ENCODE data around the gene DRC7.

The DRC7 gene

DNA sequence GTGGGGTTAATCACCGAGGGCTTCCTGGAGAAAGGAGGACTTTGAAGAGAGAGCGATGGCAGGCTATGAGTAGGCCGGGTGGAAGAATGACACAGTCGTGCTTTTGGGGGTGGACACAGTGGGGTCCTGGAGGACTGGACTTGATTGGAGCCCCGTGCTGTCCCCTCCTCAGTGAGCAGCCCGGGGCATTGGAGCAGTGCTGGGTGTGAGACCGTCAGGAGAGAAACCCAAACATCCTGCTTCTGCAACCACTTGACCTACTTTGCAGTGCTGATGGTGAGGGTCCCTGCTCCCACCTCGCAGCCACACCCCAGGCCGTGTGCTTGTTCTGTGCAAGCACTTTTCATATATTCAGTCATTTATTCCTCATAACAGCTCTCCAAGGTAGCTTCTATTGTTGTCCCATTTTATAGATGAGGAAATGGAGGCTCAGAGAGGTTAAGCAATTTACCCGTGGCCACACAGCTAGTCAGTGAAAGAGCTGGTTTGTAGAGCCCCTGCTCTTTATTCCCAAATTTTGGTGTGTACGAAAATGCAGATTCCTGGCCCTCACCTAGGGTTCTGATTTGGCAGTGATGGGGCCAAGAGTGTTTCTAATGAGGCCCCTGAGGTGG is 38.2 kb upstream of the DRC7 start:
- H3K4me3 ChIP-seq (replicated peaks; ENCODE audit: low read depth, low read length) = no peak overlapping the region
- no peak for DNase-seq (ENCODE audit: low read depth)
- TF ChIP-seq, protein P1, sequence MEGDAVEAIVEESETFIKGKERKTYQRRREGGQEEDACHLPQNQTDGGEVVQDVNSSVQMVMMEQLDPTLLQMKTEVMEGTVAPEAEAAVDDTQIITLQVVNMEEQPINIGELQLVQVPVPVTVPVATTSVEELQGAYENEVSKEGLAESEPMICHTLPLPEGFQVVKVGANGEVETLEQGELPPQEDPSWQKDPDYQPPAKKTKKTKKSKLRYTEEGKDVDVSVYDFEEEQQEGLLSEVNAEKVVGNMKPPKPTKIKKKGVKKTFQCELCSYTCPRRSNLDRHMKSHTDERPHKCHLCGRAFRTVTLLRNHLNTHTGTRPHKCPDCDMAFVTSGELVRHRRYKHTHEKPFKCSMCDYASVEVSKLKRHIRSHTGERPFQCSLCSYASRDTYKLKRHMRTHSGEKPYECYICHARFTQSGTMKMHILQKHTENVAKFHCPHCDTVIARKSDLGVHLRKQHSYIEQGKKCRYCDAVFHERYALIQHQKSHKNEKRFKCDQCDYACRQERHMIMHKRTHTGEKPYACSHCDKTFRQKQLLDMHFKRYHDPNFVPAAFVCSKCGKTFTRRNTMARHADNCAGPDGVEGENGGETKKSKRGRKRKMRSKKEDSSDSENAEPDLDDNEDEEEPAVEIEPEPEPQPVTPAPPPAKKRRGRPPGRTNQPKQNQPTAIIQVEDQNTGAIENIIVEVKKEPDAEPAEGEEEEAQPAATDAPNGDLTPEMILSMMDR (IDR thresholded peaks at IDR 0.05; ENCODE audit: low read length, missing control alignments) = no peak

DNA sequence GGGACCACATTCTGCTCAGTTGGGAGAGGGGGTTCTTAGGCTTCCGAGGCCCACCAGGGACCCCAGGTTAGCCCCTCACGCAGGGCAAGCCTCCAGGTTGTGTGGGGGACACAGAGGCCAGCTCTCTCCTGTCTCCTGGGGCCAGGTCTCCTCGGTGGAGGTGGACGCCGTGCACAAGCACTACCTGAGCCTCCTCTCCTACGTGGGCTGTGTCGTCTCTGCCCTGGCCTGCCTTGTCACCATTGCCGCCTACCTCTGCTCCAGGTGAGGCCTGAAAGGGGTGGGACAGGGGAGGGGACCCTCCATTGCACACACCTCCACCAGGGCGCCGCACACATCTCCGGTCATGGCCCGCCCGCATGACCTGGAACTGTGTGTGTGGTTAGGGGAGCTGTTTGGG is 37.4 kb upstream of the DRC7 start:
- H3K4me3 ChIP-seq (replicated peaks; ENCODE audit: low read depth, low read length) = no peak overlapping the region
- TF ChIP-seq, protein P1 (IDR thresholded peaks at IDR 0.05; ENCODE audit: low read length, missing control alignments) = no peak
- DNase-seq (ENCODE audit: low read depth) = no peak

DNA sequence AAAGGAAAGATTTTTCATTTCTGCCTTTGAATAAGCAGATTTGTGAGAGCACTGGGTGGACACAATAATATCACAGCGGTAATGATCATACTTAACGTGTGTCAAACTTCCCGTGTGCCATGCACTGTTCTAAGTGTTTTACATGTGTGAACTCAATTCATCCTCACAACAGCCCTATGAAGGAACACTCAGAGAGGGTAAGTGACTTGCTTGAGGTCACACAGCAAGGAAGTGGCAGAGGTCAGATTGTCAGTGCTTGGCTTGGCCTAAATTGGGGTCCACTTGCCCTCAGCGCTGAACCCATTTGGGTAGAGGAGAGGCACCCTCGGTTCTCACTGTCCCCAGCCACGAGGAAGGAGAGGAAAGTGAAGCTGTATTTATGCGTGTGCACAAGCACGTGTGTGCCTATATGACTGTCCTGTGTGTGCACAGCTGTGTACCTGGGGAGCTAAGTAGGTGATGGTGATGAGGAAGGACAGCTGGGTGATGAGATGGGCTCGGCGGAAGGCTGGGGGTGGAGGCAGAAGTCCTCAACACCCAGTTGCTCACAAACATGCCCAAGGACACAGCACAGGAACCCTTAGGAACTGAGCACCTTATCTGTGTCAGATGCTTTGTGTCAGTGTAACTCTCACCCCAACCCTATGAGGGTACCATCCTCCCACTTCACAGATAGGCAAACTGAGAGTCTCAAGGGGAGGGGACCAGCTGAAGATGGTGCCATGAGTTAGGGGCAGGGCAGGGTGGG is 36.3 kb upstream of the DRC7 start:
- no peak for DNase-seq (ENCODE audit: low read depth)
- TF ChIP-seq, protein P1 (IDR thresholded peaks at IDR 0.05; ENCODE audit: low read length, missing control alignments) = no peak
- H3K4me3 ChIP-seq (replicated peaks; ENCODE audit: low read depth, low read length) = no peak overlapping the region

DNA sequence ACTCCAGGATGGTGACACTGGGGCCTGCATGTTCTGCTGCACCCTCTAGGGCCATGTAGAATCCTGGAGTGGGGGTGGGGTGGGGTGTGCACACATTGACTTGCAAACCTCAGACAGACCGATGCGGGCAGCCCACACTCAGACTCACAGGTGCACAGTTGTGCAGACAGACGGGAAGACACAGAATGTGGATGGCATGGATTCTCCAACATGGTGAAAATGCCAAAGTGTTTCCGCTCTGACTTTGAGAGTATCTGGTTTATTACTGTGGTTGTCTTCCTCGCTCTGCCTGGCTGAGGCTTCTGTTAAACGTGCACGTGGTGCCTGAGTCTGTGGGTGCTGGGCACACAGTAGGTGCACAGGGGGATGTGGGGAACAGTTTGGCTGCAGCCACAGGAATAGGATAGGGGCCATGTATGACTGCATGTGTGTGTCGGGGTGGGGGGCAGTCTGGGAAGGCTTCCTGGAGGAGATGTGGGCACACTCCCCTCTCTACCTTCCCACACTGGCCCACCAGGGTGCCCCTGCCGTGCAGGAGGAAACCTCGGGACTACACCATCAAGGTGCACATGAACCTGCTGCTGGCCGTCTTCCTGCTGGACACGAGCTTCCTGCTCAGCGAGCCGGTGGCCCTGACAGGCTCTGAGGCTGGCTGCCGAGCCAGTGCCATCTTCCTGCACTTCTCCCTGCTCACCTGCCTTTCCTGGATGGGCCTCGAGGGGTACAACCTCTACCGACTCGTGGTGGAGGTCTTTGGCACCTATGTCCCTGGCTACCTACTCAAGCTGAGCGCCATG is 35.5 kb upstream of the DRC7 start:
- no peak for DNase-seq (ENCODE audit: low read depth)
- TF ChIP-seq, protein P1 (IDR thresholded peaks at IDR 0.05; ENCODE audit: low read length, missing control alignments) = no peak
- no peak overlapping the region for H3K4me3 ChIP-seq (replicated peaks; ENCODE audit: low read depth, low read length)

DNA sequence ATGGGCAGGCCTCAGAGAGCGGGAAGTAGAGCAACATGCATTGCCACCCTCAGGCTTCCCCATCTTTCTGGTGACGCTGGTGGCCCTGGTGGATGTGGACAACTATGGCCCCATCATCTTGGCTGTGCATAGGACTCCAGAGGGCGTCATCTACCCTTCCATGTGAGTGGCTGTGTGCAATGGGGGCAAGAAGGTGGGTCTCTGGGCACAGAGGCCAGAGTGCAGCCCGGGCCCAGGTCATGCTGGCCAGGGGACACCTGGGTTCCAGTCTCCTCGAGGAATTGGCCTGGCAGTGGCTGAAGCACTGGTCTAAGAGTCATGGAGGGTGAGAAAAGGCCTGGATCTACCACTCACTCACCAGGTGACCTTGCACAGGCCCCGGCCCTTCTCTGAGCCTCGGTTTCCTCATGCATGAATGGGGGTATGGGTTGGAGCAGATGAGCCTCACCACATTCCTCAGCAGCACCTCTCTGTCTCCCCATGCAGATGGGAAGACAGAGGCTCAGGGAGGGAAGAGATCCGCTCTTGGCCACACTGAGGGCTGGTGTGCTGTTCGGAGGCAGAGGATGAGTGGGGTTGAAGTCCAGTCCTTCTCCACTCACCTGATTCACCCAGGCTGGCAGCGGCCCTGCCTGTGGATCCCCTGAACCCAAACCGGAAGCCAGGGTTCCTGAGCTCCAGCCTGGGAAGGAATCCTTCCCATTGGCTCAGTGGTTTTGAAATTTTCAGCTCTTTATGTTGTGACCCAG is 33.7 kb upstream of the DRC7 start:
- H3K4me3 ChIP-seq (replicated peaks; ENCODE audit: low read depth, low read length) = no peak overlapping the region
- TF ChIP-seq, protein P1 (IDR thresholded peaks at IDR 0.05; ENCODE audit: low read length, missing control alignments) = no peak
- no peak for DNase-seq (ENCODE audit: low read depth)

DNA sequence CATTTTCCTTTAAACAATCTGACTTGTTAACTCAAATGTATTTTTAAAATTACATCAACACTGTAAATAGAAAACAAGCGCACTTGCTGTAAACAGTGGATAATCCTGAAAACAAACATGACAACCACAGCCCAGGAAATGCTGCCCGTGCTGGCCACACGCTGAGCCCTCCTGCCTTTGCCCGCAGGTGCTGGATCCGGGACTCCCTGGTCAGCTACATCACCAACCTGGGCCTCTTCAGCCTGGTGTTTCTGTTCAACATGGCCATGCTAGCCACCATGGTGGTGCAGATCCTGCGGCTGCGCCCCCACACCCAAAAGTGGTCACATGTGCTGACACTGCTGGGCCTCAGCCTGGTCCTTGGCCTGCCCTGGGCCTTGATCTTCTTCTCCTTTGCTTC is 33.1 kb upstream of the DRC7 start:
- DNase-seq (ENCODE audit: low read depth) = no peak
- H3K4me3 ChIP-seq (replicated peaks; ENCODE audit: low read depth, low read length) = no peak overlapping the region
- TF ChIP-seq, protein P1 (IDR thresholded peaks at IDR 0.05; ENCODE audit: low read length, missing control alignments) = no peak
